Neural cell (in vitro differentiated cells): ENCODE measurements around the gene TCP11. TPM values are rescaled to one million over a fixed set of nuclear protein-coding genes. Genes with fewer than 3 reads are reported as not detected.

Experiments
- H2AFZ ChIP-seq: fragments of 200-600, 300-800 bp; sonication (generic), shearing (Covaris generic); 2 replicates; pipeline ENCODE4 v1.6.0; 2014; ENCODE audit warnings: low read depth, mild to moderate bottlenecking, antibody characterized with exemption, low read length, moderate library complexity
- H3F3A ChIP-seq: fragments of 200-600 bp; shearing (Covaris generic); 2 replicates; pipeline ENCODE4 v1.6.1; 2016; ENCODE audit warnings: mild to moderate bottlenecking, moderate library complexity, mixed read lengths, antibody characterized with exemption, low read length; ENCODE audit not compliant: insufficient read depth, poor library complexity, severe bottlenecking
- H3K27ac ChIP-seq: fragments of 200-600, 300-800 bp; sonication (generic), shearing (Covaris generic); 2 replicates; pipeline ENCODE4 v1.5.1; 2014; ENCODE audit warnings: mild to moderate bottlenecking, low read length, moderate library complexity
- H3K27me3 ChIP-seq: fragments of 300-800, 200-600 bp; sonication (generic), shearing (Covaris generic); 2 replicates; pipeline ENCODE4 v1.6.0; 2014; ENCODE audit warnings: mild to moderate bottlenecking, low read depth, low read length, moderate library complexity; ENCODE audit not compliant: insufficient read depth
- H3K36me3 ChIP-seq: fragments of 300-800, 200-600 bp; sonication (generic), shearing (Covaris generic); 2 replicates; pipeline ENCODE4 v1.5.1; 2014; ENCODE audit warnings: mild to moderate bottlenecking, antibody characterized with exemption, low read length, moderate library complexity; ENCODE audit not compliant: insufficient read depth
- H3K4me2 ChIP-seq: fragments of 300-800, 200-600 bp; sonication (generic), shearing (Covaris generic); 2 replicates; pipeline ENCODE4 v1.6.0; 2014; ENCODE audit warnings: mild to moderate bottlenecking, low read length
- H3K4me3 ChIP-seq: fragments of 300-800, 200-600 bp; sonication (generic), shearing (Covaris generic); 2 replicates; pipeline ENCODE4 v1.5.1; 2014; ENCODE audit warnings: mild to moderate bottlenecking, low read length, moderate library complexity
- H3K79me2 ChIP-seq: fragments of 200-600 bp; shearing (Covaris generic); replicated peaks from 2 replicates; pipeline ENCODE4 v1.6.0; 2014; ENCODE audit warnings: mild to moderate bottlenecking, low read length, moderate library complexity; ENCODE audit not compliant: insufficient read depth
- H3K9ac ChIP-seq: fragments of 300-800, 200-600 bp; sonication (generic), shearing (Covaris generic); 2 replicates; pipeline ENCODE4 v1.6.1; 2016; ENCODE audit warnings: mild to moderate bottlenecking, low read length, mixed read lengths
- H3K9me2 ChIP-seq: fragments of 200-600 bp; shearing (Covaris generic); 2 replicates; pipeline ENCODE4 v1.6.1; 2016; ENCODE audit warnings: mild to moderate bottlenecking, low read length, mixed read lengths; ENCODE audit not compliant: insufficient read depth
- H3K9me3 ChIP-seq: fragments of 200-600, 300-800 bp; sonication (generic), shearing (Covaris generic); 2 replicates; pipeline ENCODE4 v1.6.1; 2016; ENCODE audit warnings: mild to moderate bottlenecking, mixed run types, low read length, moderate library complexity, mixed read lengths
- H4K20me1 ChIP-seq: fragments of 200-600 bp; shearing (Covaris generic); 2 replicates; pipeline ENCODE4 v1.6.1; 2016; ENCODE audit warnings: mild to moderate bottlenecking, mixed run types; ENCODE audit not compliant: insufficient read depth
- EP300 ChIP-seq: fragments of 450-650 bp; conservative IDR thresholded peaks from 2 replicates; pipeline ENCODE4 v1.6.1; 2014; ENCODE audit warnings: antibody characterized with exemption, mild to moderate bottlenecking, moderate library complexity; ENCODE audit not compliant: poor library complexity, severe bottlenecking
- EZH2 ChIP-seq: fragments of 200-600, 300-800 bp; shearing (Covaris generic), sonication (generic); IDR thresholded peaks from 2 replicates; pipeline ENCODE4 v1.6.1; 2014; ENCODE audit warnings: antibody characterized with exemption, low read length, borderline replicate concordance, mild to moderate bottlenecking; ENCODE audit not compliant: insufficient read depth, poor library complexity, severe bottlenecking
- MXI1 ChIP-seq: fragments of 450-650 bp; conservative IDR thresholded peaks from 2 replicates; pipeline ENCODE4 v1.6.1; 2014; ENCODE audit warnings: antibody characterized with exemption, mild to moderate bottlenecking; ENCODE audit not compliant: poor library complexity, severe bottlenecking
- POLR2AphosphoS5 ChIP-seq: IDR thresholded peaks from 2 replicates; pipeline ENCODE4 v1.6.1; 2012
- RAD21 ChIP-seq: fragments of 450-650 bp; conservative IDR thresholded peaks from 2 replicates; pipeline ENCODE4 v1.6.1; 2014; ENCODE audit warnings: antibody characterized with exemption, mild to moderate bottlenecking, moderate library complexity
- SMC3 ChIP-seq: fragments of 450-650 bp; conservative IDR thresholded peaks from 2 replicates; pipeline ENCODE4 v1.6.1; 2014; ENCODE audit warnings: antibody characterized with exemption, mild to moderate bottlenecking, moderate library complexity; ENCODE audit not compliant: poor library complexity
- TAF1 ChIP-seq: IDR thresholded peaks from 2 replicates; pipeline ENCODE4 v1.6.1; 2012; ENCODE audit warnings: low read depth
- polyA plus RNA-seq: library from polyadenylated mRNA; depleted of rRNA; stranded (reverse); fragments of >200 nt; gene quantifications from 2 replicates; pipeline ENCODE4 v1.2.3, GENCODE V29; 2014
- TF ChIP-seq, protein P1 (sequence below): IDR thresholded peaks from 2 replicates; pipeline ENCODE4 v1.6.1; 2012; ENCODE audit warnings: borderline replicate concordance
- TF ChIP-seq, protein P2 (sequence below): fragments of 450-650 bp; IDR thresholded peaks from 2 replicates; pipeline ENCODE4 v1.5.1; 2014; ENCODE audit warnings: antibody characterized with exemption, mild to moderate bottlenecking, moderate library complexity; ENCODE audit not compliant: poor library complexity, severe bottlenecking

TCP11 gene
- polyA plus RNA-seq, 1 donor from 2014 or later: not detected

DNA sequence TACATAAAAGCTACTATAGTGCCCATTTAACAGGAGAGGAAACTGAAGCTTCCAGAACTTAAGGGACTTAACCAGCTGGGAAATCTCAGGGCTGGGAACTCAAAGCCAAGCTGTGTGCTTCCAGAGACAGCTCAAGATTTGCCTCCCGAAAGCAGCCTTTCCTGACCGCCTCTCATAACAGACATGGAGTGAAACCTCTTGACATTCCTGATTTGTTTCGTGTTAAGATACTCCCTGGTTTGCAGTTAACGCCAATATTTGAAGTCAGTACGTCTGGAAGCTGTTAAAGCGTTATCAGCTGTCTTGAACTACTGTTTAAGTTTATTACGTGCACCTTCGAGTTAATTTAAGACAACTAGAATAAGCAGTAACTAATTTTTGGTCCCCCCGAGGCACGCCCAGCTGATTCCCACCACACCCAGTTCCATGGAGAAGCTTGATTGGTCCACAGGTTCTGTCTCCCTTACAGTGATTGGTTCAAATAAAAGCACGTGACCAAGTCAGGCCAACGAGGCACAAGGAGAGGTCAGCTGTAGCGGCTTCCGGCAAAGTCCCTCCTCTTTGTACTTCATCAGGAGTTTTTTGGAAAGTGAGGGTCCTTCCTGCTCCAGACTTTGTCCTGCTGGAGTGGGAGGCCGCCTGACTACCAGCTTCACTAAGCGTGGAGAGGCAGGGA is 8.9 kb upstream of the TCP11 start:
- Histone ChIP-seq H3K9me3 (no peaks in the 10 kb centered on the region), H3K27ac (no peak overlapping the region), H3K27me3 (no peaks in the 10 kb centered on the region), H3K79me2 (no peaks in the 10 kb centered on the region), H3K4me2 (no peak overlapping the region), H3K4me3 (no peak overlapping the region), H3K36me3 (no peaks in the 10 kb centered on the region), H4K20me1 (no peaks in the 10 kb centered on the region), H3F3A (no peaks in the 10 kb centered on the region), H2AFZ (no peak overlapping the region), H3K9ac (no peak overlapping the region), H3K9me2 (no peaks in the 10 kb centered on the region)
- no peak for TF ChIP-seq RAD21
- TF ChIP-seq, protein P1, sequence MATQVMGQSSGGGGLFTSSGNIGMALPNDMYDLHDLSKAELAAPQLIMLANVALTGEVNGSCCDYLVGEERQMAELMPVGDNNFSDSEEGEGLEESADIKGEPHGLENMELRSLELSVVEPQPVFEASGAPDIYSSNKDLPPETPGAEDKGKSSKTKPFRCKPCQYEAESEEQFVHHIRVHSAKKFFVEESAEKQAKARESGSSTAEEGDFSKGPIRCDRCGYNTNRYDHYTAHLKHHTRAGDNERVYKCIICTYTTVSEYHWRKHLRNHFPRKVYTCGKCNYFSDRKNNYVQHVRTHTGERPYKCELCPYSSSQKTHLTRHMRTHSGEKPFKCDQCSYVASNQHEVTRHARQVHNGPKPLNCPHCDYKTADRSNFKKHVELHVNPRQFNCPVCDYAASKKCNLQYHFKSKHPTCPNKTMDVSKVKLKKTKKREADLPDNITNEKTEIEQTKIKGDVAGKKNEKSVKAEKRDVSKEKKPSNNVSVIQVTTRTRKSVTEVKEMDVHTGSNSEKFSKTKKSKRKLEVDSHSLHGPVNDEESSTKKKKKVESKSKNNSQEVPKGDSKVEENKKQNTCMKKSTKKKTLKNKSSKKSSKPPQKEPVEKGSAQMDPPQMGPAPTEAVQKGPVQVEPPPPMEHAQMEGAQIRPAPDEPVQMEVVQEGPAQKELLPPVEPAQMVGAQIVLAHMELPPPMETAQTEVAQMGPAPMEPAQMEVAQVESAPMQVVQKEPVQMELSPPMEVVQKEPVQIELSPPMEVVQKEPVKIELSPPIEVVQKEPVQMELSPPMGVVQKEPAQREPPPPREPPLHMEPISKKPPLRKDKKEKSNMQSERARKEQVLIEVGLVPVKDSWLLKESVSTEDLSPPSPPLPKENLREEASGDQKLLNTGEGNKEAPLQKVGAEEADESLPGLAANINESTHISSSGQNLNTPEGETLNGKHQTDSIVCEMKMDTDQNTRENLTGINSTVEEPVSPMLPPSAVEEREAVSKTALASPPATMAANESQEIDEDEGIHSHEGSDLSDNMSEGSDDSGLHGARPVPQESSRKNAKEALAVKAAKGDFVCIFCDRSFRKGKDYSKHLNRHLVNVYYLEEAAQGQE: no peak
- no peak for TF ChIP-seq MXI1
- no peak for TF ChIP-seq POLR2AphosphoS5
- no peak for TF ChIP-seq SMC3
- no peak for TF ChIP-seq EZH2
- TF ChIP-seq EP300: no peak
- TF ChIP-seq TAF1: no peak
- TF ChIP-seq, protein P2, sequence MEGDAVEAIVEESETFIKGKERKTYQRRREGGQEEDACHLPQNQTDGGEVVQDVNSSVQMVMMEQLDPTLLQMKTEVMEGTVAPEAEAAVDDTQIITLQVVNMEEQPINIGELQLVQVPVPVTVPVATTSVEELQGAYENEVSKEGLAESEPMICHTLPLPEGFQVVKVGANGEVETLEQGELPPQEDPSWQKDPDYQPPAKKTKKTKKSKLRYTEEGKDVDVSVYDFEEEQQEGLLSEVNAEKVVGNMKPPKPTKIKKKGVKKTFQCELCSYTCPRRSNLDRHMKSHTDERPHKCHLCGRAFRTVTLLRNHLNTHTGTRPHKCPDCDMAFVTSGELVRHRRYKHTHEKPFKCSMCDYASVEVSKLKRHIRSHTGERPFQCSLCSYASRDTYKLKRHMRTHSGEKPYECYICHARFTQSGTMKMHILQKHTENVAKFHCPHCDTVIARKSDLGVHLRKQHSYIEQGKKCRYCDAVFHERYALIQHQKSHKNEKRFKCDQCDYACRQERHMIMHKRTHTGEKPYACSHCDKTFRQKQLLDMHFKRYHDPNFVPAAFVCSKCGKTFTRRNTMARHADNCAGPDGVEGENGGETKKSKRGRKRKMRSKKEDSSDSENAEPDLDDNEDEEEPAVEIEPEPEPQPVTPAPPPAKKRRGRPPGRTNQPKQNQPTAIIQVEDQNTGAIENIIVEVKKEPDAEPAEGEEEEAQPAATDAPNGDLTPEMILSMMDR: no peak

DNA sequence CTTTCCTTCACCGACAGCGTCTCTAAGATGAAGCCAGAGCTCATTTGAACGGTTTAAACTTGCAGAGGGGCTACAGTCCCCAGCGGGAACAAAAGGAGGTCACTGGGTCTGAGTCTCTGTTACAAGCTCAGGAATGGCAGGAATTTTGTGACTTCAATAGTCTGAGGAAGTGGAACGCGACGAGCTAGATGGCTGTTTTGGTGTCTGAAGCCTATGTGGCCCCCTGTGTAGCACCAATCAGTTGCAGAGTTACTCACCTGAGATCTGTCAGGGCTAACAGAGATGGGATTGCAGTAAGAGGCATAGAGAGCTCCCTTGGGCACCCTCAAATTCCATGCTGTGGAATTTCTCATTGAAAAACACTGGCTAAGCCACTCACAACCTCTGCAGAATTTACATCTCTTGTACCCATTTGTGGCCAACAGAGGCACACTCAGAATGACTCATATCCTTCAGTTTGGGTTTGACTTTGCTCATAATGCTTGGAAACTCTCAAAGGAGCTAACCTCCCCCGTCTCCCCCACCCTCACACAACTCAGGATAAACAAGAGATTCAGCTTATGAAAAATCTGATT is 7.1 kb upstream of the TCP11 start:
- Histone ChIP-seq H3K9me2 (no peaks in the 10 kb centered on the region), H3K27me3 (no peaks in the 10 kb centered on the region), H4K20me1 (no peaks in the 10 kb centered on the region), H3K4me3 (no peak overlapping the region), H3F3A (no peaks in the 10 kb centered on the region), H3K9me3 (no peaks in the 10 kb centered on the region), H3K27ac (no peak overlapping the region), H3K36me3 (no peaks in the 10 kb centered on the region), H3K9ac (no peak overlapping the region), H2AFZ (no peak overlapping the region), H3K4me2 (no peak overlapping the region), H3K79me2 (no peaks in the 10 kb centered on the region)
- no peak for TF ChIP-seq EP300
- TF ChIP-seq, protein P2: no peak
- TF ChIP-seq SMC3: no peak
- TF ChIP-seq POLR2AphosphoS5: no peak
- TF ChIP-seq EZH2: no peak
- TF ChIP-seq MXI1: no peak
- TF ChIP-seq, protein P1: no peak
- TF ChIP-seq RAD21: no peak
- no peak for TF ChIP-seq TAF1
